Sigmoid colon (tissue), 4 donors: ENCODE data around the gene IGFLR1.

Source experiments
- CTCF ChIP-seq, 4 experiments: fragments of 450-650 bp in 3 of 4; fragments of 200-600 bp in 1 of 4; IDR thresholded peaks; one replicate each; pipeline ENCODE4 v1.5.1; 2016 to 2019; ENCODE audit warnings: antibody characterized with exemption in 4 of 4, mild to moderate bottlenecking in 3 of 4, moderate library complexity in 2 of 4
- EP300 ChIP-seq, 4 donors: sonication (generic); formaldehyde crosslinking; IDR thresholded peaks; one replicate each; pipeline ENCODE4 v1.6.1; 2017; ENCODE audit warnings: antibody characterized with exemption in 4 of 4

DNA sequence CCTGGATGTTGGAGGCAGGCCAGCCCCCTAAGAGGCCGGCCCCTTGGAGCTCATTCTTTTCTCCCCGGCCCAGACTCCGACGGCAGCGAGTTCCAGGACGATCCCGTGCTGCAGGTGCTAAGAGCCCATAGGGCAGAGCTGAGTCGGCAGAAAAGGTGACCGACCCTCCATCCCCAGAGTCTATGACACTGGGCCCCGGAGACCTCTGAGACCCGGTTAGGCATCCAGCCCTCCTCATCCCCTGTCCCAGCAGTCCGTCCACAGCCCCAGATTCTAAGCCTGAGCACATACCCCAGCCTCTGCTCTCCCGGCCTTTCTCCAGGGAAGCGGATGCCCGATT, 25.8 kb upstream of the IGFLR1 start:
- TF ChIP-seq EP300 (IDR thresholded peaks at IDR 0.05) (no peak), CTCF (IDR thresholded peaks at IDR 0.05) (no peak)
